RPMI8226 (cell line): Measurements from ENCODE around the gene ADGRD2.
"Not testable (repeated sequence)": the region's sequence is repeated elsewhere in the genome, so short reads cannot be mapped to it uniquely, and the experiment has no call there.

Experiments used
- DNase-seq: peaks from one replicate; pipeline ENCODE4 v3.0.0-alpha.2; 2015

Gene ADGRD2, protein sequence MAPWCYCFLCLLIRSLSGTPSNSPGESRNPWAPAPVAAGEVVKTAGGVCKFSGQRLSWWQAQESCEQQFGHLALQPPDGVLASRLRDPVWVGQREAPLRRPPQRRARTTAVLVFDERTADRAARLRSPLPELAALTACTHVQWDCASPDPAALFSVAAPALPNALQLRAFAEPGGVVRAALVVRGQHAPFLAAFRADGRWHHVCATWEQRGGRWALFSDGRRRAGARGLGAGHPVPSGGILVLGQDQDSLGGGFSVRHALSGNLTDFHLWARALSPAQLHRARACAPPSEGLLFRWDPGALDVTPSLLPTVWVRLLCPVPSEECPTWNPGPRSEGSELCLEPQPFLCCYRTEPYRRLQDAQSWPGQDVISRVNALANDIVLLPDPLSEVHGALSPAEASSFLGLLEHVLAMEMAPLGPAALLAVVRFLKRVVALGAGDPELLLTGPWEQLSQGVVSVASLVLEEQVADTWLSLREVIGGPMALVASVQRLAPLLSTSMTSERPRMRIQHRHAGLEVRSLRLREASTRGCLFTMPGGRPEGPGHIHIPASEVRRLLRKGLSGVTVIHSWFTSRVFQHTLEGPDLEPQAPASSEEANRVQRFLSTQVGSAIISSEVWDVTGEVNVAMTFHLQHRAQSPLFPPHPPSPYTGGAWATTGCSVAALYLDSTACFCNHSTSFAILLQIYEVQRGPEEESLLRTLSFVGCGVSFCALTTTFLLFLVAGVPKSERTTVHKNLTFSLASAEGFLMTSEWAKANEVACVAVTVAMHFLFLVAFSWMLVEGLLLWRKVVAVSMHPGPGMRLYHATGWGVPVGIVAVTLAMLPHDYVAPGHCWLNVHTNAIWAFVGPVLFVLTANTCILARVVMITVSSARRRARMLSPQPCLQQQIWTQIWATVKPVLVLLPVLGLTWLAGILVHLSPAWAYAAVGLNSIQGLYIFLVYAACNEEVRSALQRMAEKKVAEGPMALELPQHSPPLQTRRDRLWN

DNA sequence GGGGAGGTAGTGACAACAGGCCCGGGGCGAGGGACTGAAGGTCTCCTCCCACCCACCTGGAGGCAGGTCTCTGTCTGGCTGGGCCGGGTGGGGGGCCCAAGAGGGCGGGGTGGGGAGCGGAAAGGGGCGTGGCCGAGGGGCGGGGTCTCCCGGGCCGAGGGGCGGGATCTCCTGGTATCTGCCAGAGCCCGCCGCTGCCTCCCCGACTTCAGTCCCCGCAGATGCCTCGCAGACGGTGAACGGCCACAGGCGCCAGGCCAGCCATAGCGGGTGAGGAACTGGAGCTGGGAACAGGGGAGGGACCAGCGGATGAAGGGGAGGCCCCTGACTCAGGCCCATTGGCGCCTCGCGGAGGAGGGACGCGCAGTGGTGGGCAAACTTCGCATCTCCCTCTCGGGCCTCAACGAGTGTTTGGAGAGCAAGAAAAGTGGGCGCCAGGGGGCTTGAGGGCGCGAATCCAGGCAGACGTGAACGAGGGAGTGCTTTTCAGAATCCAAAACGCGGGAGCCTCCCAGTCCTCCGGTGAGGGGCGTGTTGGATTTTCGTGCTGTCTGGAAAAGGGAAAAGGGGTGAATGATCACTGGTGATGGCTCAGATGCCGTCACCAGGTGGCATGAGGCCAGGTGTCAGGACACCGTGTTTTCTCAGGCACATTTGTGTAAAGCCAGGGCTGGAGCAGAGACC, at the start of gene ADGRD2:
ADGRD2 (plus strand) TSS at position 211 of the 684 bp plus-strand sequence. CDS start 1,216 bp downstream, outside the sequence.
- no peak for DNase-seq

DNA sequence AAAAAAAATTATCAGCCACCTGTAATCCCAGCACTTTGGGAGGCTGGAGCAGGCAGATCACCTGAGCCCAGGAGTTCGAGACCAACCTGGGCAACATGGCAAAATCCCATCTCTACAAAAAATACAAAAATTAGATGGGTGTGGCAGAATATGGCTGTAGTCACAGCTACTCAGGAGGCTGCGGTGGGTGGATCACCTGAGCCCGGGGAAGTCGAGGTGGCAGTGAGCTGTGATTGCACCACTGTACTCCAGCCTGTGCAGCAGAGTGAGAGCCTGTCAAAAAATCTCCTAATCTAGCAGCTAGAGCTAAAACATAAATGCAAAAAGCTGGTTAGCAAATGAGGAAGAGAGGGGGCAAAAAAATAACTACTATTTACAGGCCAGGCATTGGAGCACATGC, 47.0 kb upstream of the ADGRD2 start:
- no peak for DNase-seq

DNA sequence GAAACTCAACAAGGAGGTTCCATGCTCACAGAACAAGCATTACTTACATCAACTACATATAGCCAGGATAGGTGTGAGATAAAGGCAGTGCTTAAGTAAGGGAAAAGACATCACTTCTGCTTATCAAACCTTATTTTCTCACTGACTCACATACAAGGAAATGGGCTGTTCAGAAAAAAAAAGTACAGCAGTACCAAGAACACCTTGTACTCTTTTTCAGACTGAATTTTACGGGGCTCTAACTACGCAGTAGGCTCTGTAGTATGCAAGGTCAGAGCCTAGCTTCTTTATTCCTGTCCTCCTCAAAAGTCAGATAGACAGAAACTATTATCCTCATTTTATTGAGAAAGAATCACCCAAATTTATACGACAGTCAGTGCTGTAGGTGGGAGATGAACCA, 40.8 kb upstream of the ADGRD2 start:
- DNase-seq, result no peak

DNA sequence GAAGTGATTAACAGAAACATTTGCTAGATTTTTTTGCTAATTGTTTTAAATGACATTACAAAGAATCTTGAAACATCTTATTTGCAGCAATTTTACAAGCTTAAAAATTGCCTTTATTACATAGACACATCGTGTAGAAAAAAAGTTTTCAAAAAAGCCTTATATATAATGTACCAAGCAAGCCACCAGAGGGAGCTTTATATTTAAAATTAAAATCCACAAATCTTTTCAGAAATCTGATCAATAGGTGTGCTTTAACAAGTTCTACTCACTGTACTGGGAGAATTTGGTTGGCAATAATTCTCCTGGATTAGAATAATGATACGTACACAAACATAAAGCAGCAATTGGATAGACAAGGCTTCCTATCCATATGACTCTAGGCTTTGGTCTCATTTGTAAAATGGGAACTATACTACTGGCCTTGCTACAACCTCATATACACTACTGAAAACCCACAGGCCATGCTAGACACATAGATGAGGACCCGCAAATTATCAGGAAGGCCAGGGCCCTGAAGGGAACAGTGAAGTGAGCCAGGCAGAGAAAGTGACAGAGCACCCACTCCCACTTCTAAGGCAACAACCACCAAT, 39.8 kb upstream of the ADGRD2 start:
- DNase-seq, result no peak

DNA sequence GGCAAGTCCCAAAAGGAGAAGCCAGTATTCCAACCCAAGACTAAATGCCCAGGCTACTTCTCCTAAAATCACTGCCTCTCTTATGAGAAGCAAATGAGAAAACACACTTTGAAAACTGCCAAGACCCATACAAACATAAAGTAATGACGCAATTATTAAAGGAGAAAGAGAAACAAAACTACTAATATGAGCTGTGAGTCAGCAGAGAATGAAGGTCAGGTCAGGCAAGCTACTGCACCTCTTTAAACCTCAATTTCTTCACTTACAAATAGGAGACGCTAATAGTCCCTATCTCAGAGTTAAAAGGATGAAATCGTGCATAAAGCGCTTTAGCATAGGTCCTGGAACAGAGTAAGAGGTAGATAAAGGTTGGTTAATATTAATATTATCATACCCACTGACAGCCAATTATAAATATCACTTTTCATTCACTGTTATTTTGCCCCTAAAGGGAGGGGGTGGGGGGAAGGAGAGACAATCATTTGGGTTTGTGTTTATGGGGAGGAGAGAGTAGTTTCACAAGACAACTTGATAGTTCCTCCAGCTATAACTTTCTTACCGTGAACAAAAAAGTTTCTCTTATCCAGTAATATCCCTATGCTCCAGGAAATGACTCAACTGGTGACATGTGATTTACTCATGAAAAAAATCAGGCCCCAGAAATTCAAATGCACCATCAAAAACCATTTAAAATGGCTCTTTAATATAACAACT, 38.6 kb upstream of the ADGRD2 start:
- DNase-seq, result no peak

DNA sequence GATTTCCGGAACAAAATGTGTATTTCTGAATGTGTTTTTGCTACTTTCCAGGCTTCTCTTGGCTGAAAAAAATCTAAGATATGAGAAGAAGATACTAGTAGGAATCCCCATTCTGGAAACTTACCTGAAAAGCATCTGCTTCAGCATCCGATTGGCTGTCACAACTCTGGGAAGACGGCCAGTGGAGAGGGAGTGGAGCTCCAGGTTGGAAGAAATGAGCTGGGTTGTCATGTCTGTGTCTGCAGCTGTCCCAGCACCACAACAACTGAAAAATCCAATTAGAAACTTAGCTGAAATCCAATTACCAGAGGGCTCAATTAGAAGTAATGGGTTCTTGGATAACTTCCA, 38.0 kb upstream of the ADGRD2 start:
- DNase-seq, result no peak

DNA sequence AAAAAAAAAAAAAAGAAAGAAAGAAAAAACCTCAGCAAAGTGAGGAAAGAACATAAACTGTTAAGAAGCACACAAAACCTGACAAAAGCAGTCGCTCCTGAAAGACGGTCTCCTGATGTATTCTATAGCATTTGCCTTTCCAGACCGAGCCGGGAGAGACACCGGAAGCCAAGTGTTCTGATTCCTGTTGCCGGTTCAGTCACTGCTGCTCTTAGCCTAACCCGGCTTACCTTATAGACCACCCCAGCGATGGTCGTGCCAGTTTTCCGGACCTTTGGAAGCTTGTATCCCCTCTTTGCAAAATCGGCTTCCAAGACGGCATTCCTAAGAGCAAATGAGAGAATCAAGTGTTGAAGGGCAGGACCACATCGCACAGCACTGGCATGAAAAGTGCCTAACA, 35.6 kb upstream of the ADGRD2 start:
- no peak for DNase-seq

DNA sequence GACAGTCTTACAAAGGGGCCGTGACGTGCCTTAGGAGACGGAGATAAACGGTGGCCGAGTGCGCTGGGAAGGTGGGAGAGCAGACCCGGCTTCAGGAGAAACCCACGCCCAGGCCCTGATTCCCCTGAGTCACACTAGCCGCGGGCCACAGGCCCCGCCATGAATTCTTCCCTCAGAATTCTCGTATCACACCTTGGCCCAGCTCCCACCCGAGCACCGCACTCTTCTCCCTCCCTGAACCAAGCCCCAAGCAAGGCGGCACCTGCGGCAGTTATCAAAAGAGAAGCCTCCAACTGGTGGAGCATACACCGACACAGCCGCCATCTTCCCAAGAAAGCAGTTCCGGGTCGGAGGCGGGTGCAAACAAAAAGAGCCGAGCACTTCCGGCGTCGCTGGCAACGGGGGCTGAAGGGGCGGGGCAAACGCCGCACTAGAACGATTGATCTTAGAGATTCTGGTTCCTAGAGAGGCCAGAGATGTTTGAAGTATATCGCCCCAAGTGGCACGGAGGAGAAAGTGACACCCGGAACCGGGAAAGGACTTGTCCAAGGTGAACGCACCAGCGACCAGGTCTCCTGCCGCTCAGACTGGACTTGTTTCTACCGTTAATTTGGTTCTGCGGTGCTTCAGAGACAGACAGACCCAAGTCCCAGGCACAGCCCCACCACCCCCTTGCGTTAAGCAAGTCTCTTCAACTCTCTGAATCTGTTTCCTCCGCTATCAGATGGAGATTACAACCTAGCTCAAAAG, 35.0 kb upstream of the ADGRD2 start, which contains the start of gene PSMB7:
PSMB7 (minus strand) TSS at position 341 of the 750 bp plus-strand sequence; CDS start at position 324, 17 bp downstream.
- peak; percentile 99 for DNase-seq

DNA sequence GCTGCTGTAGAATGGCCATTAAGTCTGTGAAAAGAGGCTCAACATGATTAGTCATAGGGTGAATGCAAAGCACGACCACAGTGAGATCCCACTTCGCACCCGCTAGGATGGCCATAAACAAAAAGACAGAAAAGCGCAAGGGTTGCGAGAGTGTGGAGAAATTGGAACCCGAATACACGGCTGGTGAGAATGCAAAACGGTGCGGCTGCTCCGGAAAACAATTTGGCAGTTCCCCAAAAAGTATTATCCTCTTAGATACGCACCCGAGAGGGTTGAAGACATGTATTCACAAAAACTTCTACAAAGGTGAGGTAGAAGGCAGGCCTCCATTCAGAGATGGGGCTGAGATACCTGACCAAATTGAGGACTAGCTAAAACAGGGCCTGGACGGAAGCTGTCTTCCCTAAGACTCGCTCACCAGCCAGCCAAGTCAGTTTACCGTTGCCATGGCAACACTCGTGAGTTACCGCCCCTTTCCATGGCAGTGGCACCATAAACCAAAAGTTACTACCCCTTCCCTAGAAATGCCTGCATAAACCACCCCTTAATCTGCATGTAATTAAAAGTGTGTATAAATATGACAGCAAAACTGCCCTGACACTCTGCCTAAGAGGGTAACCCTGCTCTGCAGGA, 34.3 kb upstream of the ADGRD2 start:
- no peak for DNase-seq

DNA sequence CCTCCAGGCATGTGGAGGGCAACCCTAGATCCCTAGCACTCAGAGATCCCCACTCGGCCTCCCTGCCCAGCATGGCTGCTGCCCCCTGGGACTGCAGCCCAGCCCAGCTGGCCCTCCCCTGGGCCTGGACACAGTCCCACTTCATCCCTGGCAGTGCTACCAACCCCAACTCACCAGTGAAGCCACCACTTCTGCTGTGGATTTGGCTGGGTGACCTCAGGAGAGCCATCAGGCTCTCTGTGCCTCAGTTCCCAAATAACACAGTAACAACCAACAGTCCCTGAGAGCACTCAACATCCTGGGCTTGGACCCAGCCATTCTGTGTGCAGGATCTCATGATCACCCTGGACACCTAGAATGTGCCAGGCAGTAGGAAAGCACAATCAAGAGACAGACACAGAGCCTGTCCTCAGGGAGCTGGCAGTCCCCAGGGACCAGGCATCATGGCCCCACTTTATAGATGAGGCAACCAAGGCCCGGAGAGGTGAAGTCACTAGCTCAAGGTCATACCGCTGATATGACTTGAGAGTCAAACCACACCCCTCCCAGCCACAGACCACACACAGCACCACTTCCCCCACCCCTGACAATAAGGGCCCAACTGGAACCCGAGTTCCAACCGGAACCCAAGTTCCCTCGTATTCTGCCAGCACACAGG, 30.3 kb upstream of the ADGRD2 start:
- DNase-seq, result no peak

DNA sequence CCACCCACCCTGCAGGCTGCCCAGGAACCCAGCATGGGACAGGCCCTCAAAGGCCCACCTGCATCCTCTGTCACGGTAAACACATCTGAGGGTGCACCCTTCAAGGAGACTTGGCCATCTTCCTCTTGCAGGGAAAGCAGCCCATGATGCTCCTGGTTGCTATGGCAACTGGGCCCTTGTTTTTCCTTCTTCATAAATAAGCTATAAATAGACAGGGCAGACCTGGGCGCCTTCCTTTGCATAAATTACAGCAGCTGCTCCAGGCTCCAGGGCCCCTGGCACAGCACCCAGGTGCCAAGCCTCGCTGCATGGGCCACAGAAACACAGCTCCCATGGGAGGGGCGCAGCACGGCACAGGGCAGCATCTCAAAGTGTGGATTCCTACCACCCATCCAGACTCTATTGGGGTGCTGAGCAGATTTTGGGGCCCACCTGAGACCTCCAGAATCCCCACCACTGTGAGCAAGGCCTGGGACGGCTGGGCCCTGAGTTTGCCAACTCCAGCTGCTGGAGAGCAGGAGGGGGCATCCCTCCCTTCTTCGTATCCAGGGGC, 29.2 kb upstream of the ADGRD2 start:
- peak; percentile 77 for DNase-seq

DNA sequence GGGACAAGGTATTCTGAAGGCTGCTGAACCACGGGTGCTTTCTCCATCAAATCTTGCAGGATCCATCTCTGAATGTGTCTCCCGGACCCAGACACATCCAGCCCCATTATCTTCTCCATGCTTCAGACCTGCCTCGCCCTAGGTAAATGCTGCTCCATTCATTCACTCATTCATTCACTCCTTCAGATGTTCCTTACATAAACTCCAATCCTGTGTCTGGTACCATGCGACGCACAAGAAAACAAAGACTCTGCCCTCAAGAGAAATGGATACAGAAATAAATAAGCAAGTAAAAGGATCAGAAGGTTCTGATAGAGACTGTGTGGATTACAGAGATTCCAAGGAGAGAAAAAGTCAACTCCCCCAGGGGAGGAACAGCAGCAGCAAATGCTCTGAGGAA, 27.1 kb upstream of the ADGRD2 start:
- no peak for DNase-seq

DNA sequence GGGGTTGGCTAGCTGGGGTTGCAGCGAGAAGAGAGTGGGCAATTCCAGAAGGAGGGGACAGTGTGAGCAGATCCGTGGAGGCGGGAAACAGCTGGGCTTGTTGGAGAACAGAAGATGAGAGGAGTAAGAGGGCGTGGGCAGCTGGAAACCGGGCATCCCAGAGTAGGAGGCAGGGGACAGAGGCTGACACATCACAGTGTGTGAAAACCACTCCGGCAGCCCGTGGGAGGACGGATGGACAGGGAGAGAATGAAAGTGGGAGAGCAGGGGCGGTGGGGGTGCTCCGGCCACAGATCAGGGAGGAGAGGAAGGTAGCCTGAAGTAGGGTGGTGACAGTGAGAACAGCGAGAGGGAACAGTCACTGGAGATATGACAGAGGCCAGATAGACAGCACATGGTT, 26.7 kb upstream of the ADGRD2 start:
- no peak for DNase-seq

DNA sequence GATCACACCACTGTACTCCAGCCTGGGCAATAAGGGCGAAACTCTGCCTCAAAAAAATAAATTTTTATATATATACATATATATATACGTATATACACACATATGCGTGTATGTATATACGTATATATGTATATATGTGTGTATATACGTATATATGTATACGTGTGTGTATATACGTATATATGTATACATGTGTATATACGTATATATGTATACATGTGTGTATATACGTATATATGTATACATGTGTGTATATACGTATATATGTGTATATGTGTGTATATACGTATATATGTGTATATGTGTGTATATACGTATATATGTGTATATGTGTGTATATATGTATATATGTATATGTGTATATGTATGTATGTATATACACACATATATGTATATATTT, 24.5 kb upstream of the ADGRD2 start:
- not testable (repeated sequence) for DNase-seq

DNA sequence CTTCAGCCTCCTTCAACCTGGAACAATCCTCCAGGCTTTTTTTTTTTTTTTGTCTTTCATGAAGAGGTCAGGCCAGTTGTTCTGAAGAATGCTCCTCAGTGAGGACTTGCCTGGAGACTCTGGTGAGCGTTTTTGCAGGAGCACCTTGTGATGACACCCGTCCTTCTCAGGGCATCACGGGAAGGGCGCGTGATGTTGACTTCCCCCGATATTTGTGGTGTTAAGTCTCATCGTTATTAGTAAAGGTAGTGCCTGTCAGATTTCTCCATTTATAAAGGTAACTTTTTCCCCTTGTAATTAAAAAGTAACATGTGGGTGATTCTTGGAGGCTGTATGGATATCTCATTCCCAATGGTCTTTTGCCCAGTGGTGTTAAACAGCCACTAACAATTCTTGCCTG, 23.9 kb upstream of the ADGRD2 start:
- DNase-seq, result no peak

DNA sequence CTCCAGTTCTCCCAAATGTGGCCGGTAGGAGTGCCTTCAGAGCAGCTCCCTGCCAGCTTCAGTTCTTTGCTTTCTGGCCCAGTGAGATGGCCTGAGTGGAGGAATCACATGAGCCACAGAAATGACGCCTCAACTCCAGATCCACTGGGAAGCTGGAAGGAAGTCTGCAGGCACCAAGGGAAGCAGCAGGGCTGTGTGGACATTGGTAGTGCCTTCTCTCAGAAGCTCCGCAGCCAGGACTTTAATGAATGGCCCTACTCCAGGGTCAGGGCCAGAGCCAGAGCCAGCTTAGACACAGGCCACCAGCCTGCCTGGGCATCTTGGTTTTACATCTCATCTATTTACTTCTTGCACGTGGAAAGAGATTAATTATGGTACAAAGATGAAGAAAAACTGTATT, 23.0 kb upstream of the ADGRD2 start:
- DNase-seq, result no peak

DNA sequence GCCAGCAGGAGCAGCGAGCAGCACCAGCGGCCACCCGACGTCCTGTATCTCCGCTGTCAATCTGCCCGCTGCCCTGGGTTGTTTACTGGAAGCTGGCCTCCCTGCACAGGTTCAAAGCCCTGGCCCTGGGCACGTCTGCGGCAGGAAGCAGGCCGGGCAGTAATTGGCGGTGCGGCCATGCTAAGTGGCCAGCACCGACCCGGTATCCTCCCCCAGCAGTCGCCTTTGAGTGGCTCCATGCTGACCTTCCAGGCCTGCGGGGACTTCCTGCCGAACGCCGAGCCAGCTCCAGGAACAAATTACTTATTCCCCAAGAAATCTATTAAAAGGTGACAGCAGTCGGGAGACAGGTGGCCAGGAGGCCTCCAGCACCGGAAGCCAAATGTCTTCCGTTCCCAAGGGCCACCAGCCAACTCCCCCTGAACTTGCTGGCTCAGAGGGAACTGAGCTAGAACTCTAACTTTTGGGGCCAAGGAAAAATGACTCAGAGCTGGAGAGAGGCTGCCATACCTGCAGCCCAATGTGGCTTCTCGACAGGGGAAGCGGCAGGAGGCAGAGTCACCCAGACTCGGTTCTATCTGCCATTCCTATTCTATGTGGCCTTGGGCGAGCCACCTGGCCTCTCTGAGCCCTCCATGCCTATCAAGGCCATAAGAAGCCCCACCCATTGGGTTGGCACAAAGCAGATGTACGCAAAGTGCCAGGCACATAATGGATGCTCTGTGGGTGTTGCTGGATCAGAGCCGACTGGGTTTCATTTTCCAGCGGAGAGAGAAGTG, 21.3 kb upstream of the ADGRD2 start:
- DNase-seq, result no peak

DNA sequence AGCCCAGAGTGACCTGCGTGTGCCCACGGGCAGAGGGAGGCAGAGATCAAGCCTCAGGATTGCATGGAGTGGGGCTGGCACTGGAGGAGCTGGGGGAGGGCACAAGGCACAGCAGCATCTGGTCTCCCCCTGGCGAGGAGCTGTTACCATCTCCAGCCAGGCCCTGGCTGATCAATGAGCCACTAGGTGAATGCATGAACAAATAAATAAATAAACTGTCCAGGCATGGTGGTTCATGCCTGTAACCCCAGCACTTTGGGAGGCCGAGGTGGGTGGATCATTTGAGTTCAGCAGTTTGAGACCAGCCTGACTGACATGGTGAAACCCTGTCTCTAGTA, 20.8 kb upstream of the ADGRD2 start:
- no peak for DNase-seq

DNA sequence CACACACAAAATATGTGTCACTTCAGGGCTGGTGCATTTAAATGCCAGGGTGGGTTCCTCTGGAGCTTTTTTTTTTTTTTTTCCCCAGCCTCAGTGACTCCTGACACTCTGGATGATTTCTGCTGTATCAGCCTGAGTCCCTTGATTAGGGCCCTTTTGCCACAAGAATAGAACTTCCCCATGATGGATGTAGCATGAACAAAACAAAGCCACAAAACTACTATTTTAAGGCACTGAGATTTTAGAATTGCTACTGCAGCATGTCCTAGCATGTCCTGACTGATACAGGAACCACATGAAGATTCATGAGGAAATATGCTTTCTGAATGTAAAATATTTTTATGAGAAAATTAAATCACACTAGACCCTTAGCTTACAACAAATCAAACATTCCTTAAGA, 13.9 kb upstream of the ADGRD2 start:
- DNase-seq, result peak; percentile 54
